ENCODE data around the gene GPX7.

GPX7 gene

DNA sequence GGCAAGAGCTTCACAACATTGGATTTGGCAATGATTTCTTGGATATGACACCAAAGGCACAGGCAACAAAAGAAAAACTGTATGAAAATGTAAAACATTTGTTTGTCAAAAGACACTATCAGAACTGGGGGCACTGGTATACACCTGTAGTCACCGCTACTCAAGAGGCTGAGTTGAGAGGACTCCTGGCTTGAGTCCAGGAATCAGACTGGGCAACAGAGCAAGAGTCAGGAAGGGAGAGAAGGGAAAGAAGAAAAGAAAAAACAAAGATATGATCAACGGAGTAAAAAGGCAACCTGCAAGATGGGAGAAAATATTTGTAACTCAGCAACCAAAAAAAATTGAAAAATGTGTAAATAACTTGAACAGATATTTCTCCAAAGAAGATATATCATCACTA, 43.2 kb upstream of the GPX7 start:
- H3K27ac ChIP-seq (ENCODE audit: low read depth, low read length), result no peak overlapping the region
- H3F3A ChIP-seq (ENCODE audit: insufficient read depth), result peaks cover 24% of the 10 kb centered on the region
- no peaks in the 10 kb centered on the region for H3K9me2 ChIP-seq (replicated peaks; ENCODE audit: insufficient read depth, low read length)
- no peak overlapping the region for H3K4me2 ChIP-seq (ENCODE audit: low read depth, low read length, poor library complexity, severe bottlenecking)
- no peaks in the 10 kb centered on the region for H4K20me1 ChIP-seq (ENCODE audit: low read depth, low read length)
- TF ChIP-seq, protein P1, sequence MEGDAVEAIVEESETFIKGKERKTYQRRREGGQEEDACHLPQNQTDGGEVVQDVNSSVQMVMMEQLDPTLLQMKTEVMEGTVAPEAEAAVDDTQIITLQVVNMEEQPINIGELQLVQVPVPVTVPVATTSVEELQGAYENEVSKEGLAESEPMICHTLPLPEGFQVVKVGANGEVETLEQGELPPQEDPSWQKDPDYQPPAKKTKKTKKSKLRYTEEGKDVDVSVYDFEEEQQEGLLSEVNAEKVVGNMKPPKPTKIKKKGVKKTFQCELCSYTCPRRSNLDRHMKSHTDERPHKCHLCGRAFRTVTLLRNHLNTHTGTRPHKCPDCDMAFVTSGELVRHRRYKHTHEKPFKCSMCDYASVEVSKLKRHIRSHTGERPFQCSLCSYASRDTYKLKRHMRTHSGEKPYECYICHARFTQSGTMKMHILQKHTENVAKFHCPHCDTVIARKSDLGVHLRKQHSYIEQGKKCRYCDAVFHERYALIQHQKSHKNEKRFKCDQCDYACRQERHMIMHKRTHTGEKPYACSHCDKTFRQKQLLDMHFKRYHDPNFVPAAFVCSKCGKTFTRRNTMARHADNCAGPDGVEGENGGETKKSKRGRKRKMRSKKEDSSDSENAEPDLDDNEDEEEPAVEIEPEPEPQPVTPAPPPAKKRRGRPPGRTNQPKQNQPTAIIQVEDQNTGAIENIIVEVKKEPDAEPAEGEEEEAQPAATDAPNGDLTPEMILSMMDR (IDR thresholded peaks at IDR 0.05; ENCODE audit: insufficient read depth, low read length, poor library complexity, severe bottlenecking), result no peak
- TF ChIP-seq EZH2phosphoT487 (conservative IDR thresholded peaks at IDR 0.05; ENCODE audit: low read length), result no peak
- H3K9ac ChIP-seq (ENCODE audit: low read length), result no peak overlapping the region
- no peaks in the 10 kb centered on the region for H3K79me2 ChIP-seq (ENCODE audit: insufficient read depth, low read length)
- H3K4me3 ChIP-seq (ENCODE audit: insufficient read depth, low read length, poor library complexity, severe bottlenecking), result no peak overlapping the region
- no peaks in the 10 kb centered on the region for H3K9me3 ChIP-seq (ENCODE audit: insufficient read depth, low read length)
- no peaks in the 10 kb centered on the region for H3K27me3 ChIP-seq (ENCODE audit: low read length)
- no peak overlapping the region for H2AFZ ChIP-seq (ENCODE audit: low read depth, low read length, severe bottlenecking)
- no peaks in the 10 kb centered on the region for H3K36me3 ChIP-seq (ENCODE audit: low read length)

GRCh38 chr1:52559875-52560274, 42.3 kb upstream of the GPX7 start:
- Histone ChIP-seq H3K9me3 (ENCODE audit: insufficient read depth, low read length) (no peaks in the 10 kb centered on the region), H3K4me2 (ENCODE audit: low read depth, low read length, poor library complexity, severe bottlenecking) (no peak overlapping the region), H2AFZ (ENCODE audit: low read depth, low read length, severe bottlenecking) (no peak overlapping the region), H3K79me2 (ENCODE audit: insufficient read depth, low read length) (no peaks in the 10 kb centered on the region), H3K36me3 (ENCODE audit: low read length) (no peaks in the 10 kb centered on the region), H3F3A (ENCODE audit: insufficient read depth) (peaks cover 15% of the 10 kb centered on the region), H3K9me2 (replicated peaks; ENCODE audit: insufficient read depth, low read length) (no peaks in the 10 kb centered on the region), H3K27ac (ENCODE audit: low read depth, low read length) (no peak overlapping the region), H4K20me1 (ENCODE audit: low read depth, low read length) (no peaks in the 10 kb centered on the region), H3K4me3 (ENCODE audit: insufficient read depth, low read length, poor library complexity, severe bottlenecking) (no peak overlapping the region), H3K9ac (ENCODE audit: low read length) (no peak overlapping the region), H3K27me3 (ENCODE audit: low read length) (no peaks in the 10 kb centered on the region)
- TF ChIP-seq, protein P1 (IDR thresholded peaks at IDR 0.05; ENCODE audit: insufficient read depth, low read length, poor library complexity, severe bottlenecking), result no peak
- no peak for TF ChIP-seq EZH2phosphoT487 (conservative IDR thresholded peaks at IDR 0.05; ENCODE audit: low read length)

GRCh38 chr1:52562766-52563165, 39.4 kb upstream of the GPX7 start:
- Histone ChIP-seq H3F3A (ENCODE audit: insufficient read depth) (no peaks in the 10 kb centered on the region), H3K9me3 (ENCODE audit: insufficient read depth, low read length) (no peaks in the 10 kb centered on the region), H3K9ac (ENCODE audit: low read length) (no peak overlapping the region), H2AFZ (ENCODE audit: low read depth, low read length, severe bottlenecking) (no peak overlapping the region), H3K79me2 (ENCODE audit: insufficient read depth, low read length) (no peaks in the 10 kb centered on the region), H3K4me3 (ENCODE audit: insufficient read depth, low read length, poor library complexity, severe bottlenecking) (no peak overlapping the region), H3K27me3 (ENCODE audit: low read length) (no peaks in the 10 kb centered on the region), H3K27ac (ENCODE audit: low read depth, low read length) (no peak overlapping the region), H3K9me2 (replicated peaks; ENCODE audit: insufficient read depth, low read length) (no peaks in the 10 kb centered on the region), H3K4me2 (ENCODE audit: low read depth, low read length, poor library complexity, severe bottlenecking) (no peak overlapping the region), H3K36me3 (ENCODE audit: low read length) (no peaks in the 10 kb centered on the region), H4K20me1 (ENCODE audit: low read depth, low read length) (no peaks in the 10 kb centered on the region)
- TF ChIP-seq, protein P1 (IDR thresholded peaks at IDR 0.05; ENCODE audit: insufficient read depth, low read length, poor library complexity, severe bottlenecking), result no peak
- TF ChIP-seq EZH2phosphoT487 (conservative IDR thresholded peaks at IDR 0.05; ENCODE audit: low read length), result no peak

Data from SU-DHL-6 (cell line).